Neural cell (in vitro differentiated cells): ENCODE measurements around the gene HAO2. TPM values are rescaled to one million over a fixed set of nuclear protein-coding genes. Genes with fewer than 3 reads are reported as not detected.

Experiments used
- H2AFZ ChIP-seq: fragments of 200-600, 300-800 bp; sonication (generic), shearing (Covaris generic); 2 replicates; pipeline ENCODE4 v1.6.0; 2014; ENCODE audit warnings: low read depth, mild to moderate bottlenecking, antibody characterized with exemption, low read length, moderate library complexity
- H3F3A ChIP-seq: fragments of 200-600 bp; shearing (Covaris generic); 2 replicates; pipeline ENCODE4 v1.6.1; 2016; ENCODE audit warnings: mild to moderate bottlenecking, moderate library complexity, mixed read lengths, antibody characterized with exemption, low read length; ENCODE audit not compliant: insufficient read depth, poor library complexity, severe bottlenecking
- H3K27ac ChIP-seq: fragments of 200-600, 300-800 bp; sonication (generic), shearing (Covaris generic); 2 replicates; pipeline ENCODE4 v1.5.1; 2014; ENCODE audit warnings: mild to moderate bottlenecking, low read length, moderate library complexity
- H3K27me3 ChIP-seq: fragments of 300-800, 200-600 bp; sonication (generic), shearing (Covaris generic); 2 replicates; pipeline ENCODE4 v1.6.0; 2014; ENCODE audit warnings: mild to moderate bottlenecking, low read depth, low read length, moderate library complexity; ENCODE audit not compliant: insufficient read depth
- H3K36me3 ChIP-seq: fragments of 300-800, 200-600 bp; sonication (generic), shearing (Covaris generic); 2 replicates; pipeline ENCODE4 v1.5.1; 2014; ENCODE audit warnings: mild to moderate bottlenecking, antibody characterized with exemption, low read length, moderate library complexity; ENCODE audit not compliant: insufficient read depth
- H3K4me2 ChIP-seq: fragments of 300-800, 200-600 bp; sonication (generic), shearing (Covaris generic); 2 replicates; pipeline ENCODE4 v1.6.0; 2014; ENCODE audit warnings: mild to moderate bottlenecking, low read length
- H3K4me3 ChIP-seq: fragments of 300-800, 200-600 bp; sonication (generic), shearing (Covaris generic); 2 replicates; pipeline ENCODE4 v1.5.1; 2014; ENCODE audit warnings: mild to moderate bottlenecking, low read length, moderate library complexity
- H3K79me2 ChIP-seq: fragments of 200-600 bp; shearing (Covaris generic); replicated peaks from 2 replicates; pipeline ENCODE4 v1.6.0; 2014; ENCODE audit warnings: mild to moderate bottlenecking, low read length, moderate library complexity; ENCODE audit not compliant: insufficient read depth
- H3K9ac ChIP-seq: fragments of 300-800, 200-600 bp; sonication (generic), shearing (Covaris generic); 2 replicates; pipeline ENCODE4 v1.6.1; 2016; ENCODE audit warnings: mild to moderate bottlenecking, low read length, mixed read lengths
- H3K9me2 ChIP-seq: fragments of 200-600 bp; shearing (Covaris generic); 2 replicates; pipeline ENCODE4 v1.6.1; 2016; ENCODE audit warnings: mild to moderate bottlenecking, low read length, mixed read lengths; ENCODE audit not compliant: insufficient read depth
- H3K9me3 ChIP-seq: fragments of 200-600, 300-800 bp; sonication (generic), shearing (Covaris generic); 2 replicates; pipeline ENCODE4 v1.6.1; 2016; ENCODE audit warnings: mild to moderate bottlenecking, mixed run types, low read length, moderate library complexity, mixed read lengths
- H4K20me1 ChIP-seq: fragments of 200-600 bp; shearing (Covaris generic); 2 replicates; pipeline ENCODE4 v1.6.1; 2016; ENCODE audit warnings: mild to moderate bottlenecking, mixed run types; ENCODE audit not compliant: insufficient read depth
- EP300 ChIP-seq: fragments of 450-650 bp; conservative IDR thresholded peaks from 2 replicates; pipeline ENCODE4 v1.6.1; 2014; ENCODE audit warnings: antibody characterized with exemption, mild to moderate bottlenecking, moderate library complexity; ENCODE audit not compliant: poor library complexity, severe bottlenecking
- EZH2 ChIP-seq: fragments of 200-600, 300-800 bp; shearing (Covaris generic), sonication (generic); IDR thresholded peaks from 2 replicates; pipeline ENCODE4 v1.6.1; 2014; ENCODE audit warnings: antibody characterized with exemption, low read length, borderline replicate concordance, mild to moderate bottlenecking; ENCODE audit not compliant: insufficient read depth, poor library complexity, severe bottlenecking
- MXI1 ChIP-seq: fragments of 450-650 bp; conservative IDR thresholded peaks from 2 replicates; pipeline ENCODE4 v1.6.1; 2014; ENCODE audit warnings: antibody characterized with exemption, mild to moderate bottlenecking; ENCODE audit not compliant: poor library complexity, severe bottlenecking
- POLR2AphosphoS5 ChIP-seq: IDR thresholded peaks from 2 replicates; pipeline ENCODE4 v1.6.1; 2012
- RAD21 ChIP-seq: fragments of 450-650 bp; conservative IDR thresholded peaks from 2 replicates; pipeline ENCODE4 v1.6.1; 2014; ENCODE audit warnings: antibody characterized with exemption, mild to moderate bottlenecking, moderate library complexity
- SMC3 ChIP-seq: fragments of 450-650 bp; conservative IDR thresholded peaks from 2 replicates; pipeline ENCODE4 v1.6.1; 2014; ENCODE audit warnings: antibody characterized with exemption, mild to moderate bottlenecking, moderate library complexity; ENCODE audit not compliant: poor library complexity
- TAF1 ChIP-seq: IDR thresholded peaks from 2 replicates; pipeline ENCODE4 v1.6.1; 2012; ENCODE audit warnings: low read depth
- polyA plus RNA-seq: library from polyadenylated mRNA; depleted of rRNA; stranded (reverse); fragments of >200 nt; gene quantifications from 2 replicates; pipeline ENCODE4 v1.2.3, GENCODE V29; 2014
- TF ChIP-seq, protein P1 (sequence below): fragments of 450-650 bp; IDR thresholded peaks from 2 replicates; pipeline ENCODE4 v1.5.1; 2014; ENCODE audit warnings: antibody characterized with exemption, mild to moderate bottlenecking, moderate library complexity; ENCODE audit not compliant: poor library complexity, severe bottlenecking
- TF ChIP-seq, protein P2 (sequence below): IDR thresholded peaks from 2 replicates; pipeline ENCODE4 v1.6.1; 2012; ENCODE audit warnings: borderline replicate concordance

Gene HAO2
- polyA plus RNA-seq, 1 donor from 2014 or later, result not detected

DNA sequence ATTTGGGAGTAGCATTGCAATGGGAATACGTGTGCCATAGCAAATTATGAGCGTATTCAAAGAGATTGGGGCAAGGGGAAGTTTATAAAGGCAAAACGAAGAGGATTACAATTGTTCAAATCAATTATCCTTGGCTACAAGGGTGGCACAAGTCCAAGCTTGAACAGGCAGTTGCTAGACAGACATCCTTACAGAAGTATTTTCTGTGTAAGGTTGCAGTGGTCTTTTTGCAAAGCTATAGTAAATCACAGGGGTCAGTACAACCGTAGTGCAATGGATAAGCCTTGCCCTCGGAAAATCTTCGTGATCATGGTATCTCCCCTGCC lies 37.4 kb upstream of the HAO2 start:
- Histone ChIP-seq H3K9ac (no peak overlapping the region), H3K4me2 (no peak overlapping the region), H3K9me3 (no peaks in the 10 kb centered on the region), H3K4me3 (no peak overlapping the region), H3K79me2 (no peaks in the 10 kb centered on the region), H3F3A (no peaks in the 10 kb centered on the region), H3K9me2 (no peaks in the 10 kb centered on the region), H4K20me1 (no peaks in the 10 kb centered on the region), H2AFZ (no peak overlapping the region), H3K27ac (no peak overlapping the region), H3K36me3 (no peaks in the 10 kb centered on the region), H3K27me3 (no peaks in the 10 kb centered on the region)
- TF ChIP-seq, protein P1, sequence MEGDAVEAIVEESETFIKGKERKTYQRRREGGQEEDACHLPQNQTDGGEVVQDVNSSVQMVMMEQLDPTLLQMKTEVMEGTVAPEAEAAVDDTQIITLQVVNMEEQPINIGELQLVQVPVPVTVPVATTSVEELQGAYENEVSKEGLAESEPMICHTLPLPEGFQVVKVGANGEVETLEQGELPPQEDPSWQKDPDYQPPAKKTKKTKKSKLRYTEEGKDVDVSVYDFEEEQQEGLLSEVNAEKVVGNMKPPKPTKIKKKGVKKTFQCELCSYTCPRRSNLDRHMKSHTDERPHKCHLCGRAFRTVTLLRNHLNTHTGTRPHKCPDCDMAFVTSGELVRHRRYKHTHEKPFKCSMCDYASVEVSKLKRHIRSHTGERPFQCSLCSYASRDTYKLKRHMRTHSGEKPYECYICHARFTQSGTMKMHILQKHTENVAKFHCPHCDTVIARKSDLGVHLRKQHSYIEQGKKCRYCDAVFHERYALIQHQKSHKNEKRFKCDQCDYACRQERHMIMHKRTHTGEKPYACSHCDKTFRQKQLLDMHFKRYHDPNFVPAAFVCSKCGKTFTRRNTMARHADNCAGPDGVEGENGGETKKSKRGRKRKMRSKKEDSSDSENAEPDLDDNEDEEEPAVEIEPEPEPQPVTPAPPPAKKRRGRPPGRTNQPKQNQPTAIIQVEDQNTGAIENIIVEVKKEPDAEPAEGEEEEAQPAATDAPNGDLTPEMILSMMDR, result no peak
- TF ChIP-seq POLR2AphosphoS5 (no peak), SMC3 (no peak), RAD21 (no peak), EP300 (no peak), EZH2 (no peak), TAF1 (no peak)
- TF ChIP-seq, protein P2, sequence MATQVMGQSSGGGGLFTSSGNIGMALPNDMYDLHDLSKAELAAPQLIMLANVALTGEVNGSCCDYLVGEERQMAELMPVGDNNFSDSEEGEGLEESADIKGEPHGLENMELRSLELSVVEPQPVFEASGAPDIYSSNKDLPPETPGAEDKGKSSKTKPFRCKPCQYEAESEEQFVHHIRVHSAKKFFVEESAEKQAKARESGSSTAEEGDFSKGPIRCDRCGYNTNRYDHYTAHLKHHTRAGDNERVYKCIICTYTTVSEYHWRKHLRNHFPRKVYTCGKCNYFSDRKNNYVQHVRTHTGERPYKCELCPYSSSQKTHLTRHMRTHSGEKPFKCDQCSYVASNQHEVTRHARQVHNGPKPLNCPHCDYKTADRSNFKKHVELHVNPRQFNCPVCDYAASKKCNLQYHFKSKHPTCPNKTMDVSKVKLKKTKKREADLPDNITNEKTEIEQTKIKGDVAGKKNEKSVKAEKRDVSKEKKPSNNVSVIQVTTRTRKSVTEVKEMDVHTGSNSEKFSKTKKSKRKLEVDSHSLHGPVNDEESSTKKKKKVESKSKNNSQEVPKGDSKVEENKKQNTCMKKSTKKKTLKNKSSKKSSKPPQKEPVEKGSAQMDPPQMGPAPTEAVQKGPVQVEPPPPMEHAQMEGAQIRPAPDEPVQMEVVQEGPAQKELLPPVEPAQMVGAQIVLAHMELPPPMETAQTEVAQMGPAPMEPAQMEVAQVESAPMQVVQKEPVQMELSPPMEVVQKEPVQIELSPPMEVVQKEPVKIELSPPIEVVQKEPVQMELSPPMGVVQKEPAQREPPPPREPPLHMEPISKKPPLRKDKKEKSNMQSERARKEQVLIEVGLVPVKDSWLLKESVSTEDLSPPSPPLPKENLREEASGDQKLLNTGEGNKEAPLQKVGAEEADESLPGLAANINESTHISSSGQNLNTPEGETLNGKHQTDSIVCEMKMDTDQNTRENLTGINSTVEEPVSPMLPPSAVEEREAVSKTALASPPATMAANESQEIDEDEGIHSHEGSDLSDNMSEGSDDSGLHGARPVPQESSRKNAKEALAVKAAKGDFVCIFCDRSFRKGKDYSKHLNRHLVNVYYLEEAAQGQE, result no peak

DNA sequence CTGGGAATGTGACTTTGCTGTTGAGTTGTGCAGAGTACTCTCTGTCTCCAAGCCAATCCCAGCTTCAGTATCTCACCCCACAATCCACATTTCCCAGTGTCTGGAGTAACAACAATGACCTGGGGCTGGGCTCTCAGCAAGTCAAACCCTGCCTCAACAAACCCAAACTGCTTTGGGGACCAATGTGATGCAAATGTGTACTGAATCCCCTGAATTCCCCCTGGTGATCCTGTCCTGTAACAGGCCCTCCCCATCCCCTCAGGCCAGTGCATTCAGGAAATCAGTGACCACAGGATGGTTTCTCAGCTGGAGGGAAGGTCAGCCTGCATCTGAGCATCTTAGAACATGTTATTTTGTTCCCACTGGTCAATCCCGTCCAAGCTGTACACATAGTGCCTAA lies 36.7 kb upstream of the HAO2 start:
- H3K4me3 ChIP-seq, result no peak overlapping the region

More for the DNA sequence above, 36.7 kb upstream of the HAO2 start:
- no peak overlapping the region for H2AFZ ChIP-seq
- no peak for TF ChIP-seq MXI1
- no peak for TF ChIP-seq EP300
- no peak for TF ChIP-seq EZH2
- no peak for TF ChIP-seq SMC3
- TF ChIP-seq RAD21, result no peak
- TF ChIP-seq, protein P2, result no peak
- no peak for TF ChIP-seq TAF1
- H3K9ac ChIP-seq, result no peak overlapping the region
- no peak overlapping the region for H3K27ac ChIP-seq
- no peaks in the 10 kb centered on the region for H3K9me3 ChIP-seq
- H3K4me2 ChIP-seq, result no peak overlapping the region
- no peaks in the 10 kb centered on the region for H3K79me2 ChIP-seq
- H3K27me3 ChIP-seq, result no peaks in the 10 kb centered on the region
- no peaks in the 10 kb centered on the region for H3K9me2 ChIP-seq
- no peaks in the 10 kb centered on the region for H3K36me3 ChIP-seq
- no peaks in the 10 kb centered on the region for H3F3A ChIP-seq
- no peaks in the 10 kb centered on the region for H4K20me1 ChIP-seq
